Trophoblast cell (in vitro differentiated cells and primary cell): ENCODE data around the gene PPL.

Experiments used
- DNase-seq, 2 donors: peaks; one replicate each; pipeline ENCODE4 v3.0.0-alpha.2; 2016
- H2AFZ ChIP-seq: 2 replicates; pipeline ENCODE4 v1.6.1; 2013; ENCODE audit warnings: low read length, moderate library complexity, mild to moderate bottlenecking; ENCODE audit not compliant: insufficient read depth, poor library complexity
- H2AK5ac ChIP-seq: 2 replicates; pipeline ENCODE4 v1.6.1; 2013; ENCODE audit warnings: mild to moderate bottlenecking, low read length
- H2BK120ac ChIP-seq: 2 replicates; pipeline ENCODE4 v1.6.1; 2013; ENCODE audit warnings: low read length, mild to moderate bottlenecking, moderate library complexity; ENCODE audit not compliant: insufficient read depth, poor library complexity
- H2BK12ac ChIP-seq: 2 replicates; pipeline ENCODE4 v1.6.1; 2013; ENCODE audit warnings: mild to moderate bottlenecking, low read length, moderate library complexity
- H2BK5ac ChIP-seq: 2 replicates; pipeline ENCODE4 v1.6.1; 2013; ENCODE audit warnings: low read length, low read depth, moderate library complexity, mild to moderate bottlenecking; ENCODE audit not compliant: poor library complexity
- H3K14ac ChIP-seq: 2 replicates; pipeline ENCODE4 v1.6.1; 2013; ENCODE audit warnings: mild to moderate bottlenecking, low read length
- H3K18ac ChIP-seq: 2 replicates; pipeline ENCODE4 v1.6.1; 2013; ENCODE audit warnings: mild to moderate bottlenecking, low read length
- H3K23ac ChIP-seq: 2 replicates; pipeline ENCODE4 v1.6.1; 2013; ENCODE audit warnings: low read length
- H3K27ac ChIP-seq: 2 replicates; pipeline ENCODE4 v1.5.1; 2013; ENCODE audit warnings: low read depth, mild to moderate bottlenecking, inconsistent platforms, low read length, moderate library complexity
- H3K27me3 ChIP-seq: 2 replicates; pipeline ENCODE4 v1.6.1; 2013; ENCODE audit warnings: inconsistent platforms, mild to moderate bottlenecking, low read length, moderate library complexity; ENCODE audit not compliant: insufficient read depth
- H3K36me3 ChIP-seq, 2 experiments: 1 replicate in 1 of 2; 2 replicates in 1 of 2; pipeline ENCODE4 v1.6.1; 2013; ENCODE audit warnings: low read length in 2 of 2, mild to moderate bottlenecking in 2 of 2, moderate library complexity in 1 of 2; ENCODE audit not compliant: insufficient read depth in 2 of 2, control insufficient read depth in 1 of 2
- H3K4ac ChIP-seq: 2 replicates; pipeline ENCODE4 v1.6.1; 2013; ENCODE audit warnings: low read depth, mild to moderate bottlenecking, low read length, moderate library complexity
- H3K4me1 ChIP-seq, 2 experiments: 1 replicate in 1 of 2; 2 replicates in 1 of 2; pipeline ENCODE4 v1.6.1; 2013; ENCODE audit warnings: low read length in 2 of 2, mild to moderate bottlenecking in 2 of 2, moderate library complexity in 1 of 2; ENCODE audit not compliant: insufficient read depth in 2 of 2, control insufficient read depth in 1 of 2
- H3K4me2 ChIP-seq: 2 replicates; pipeline ENCODE4 v1.6.1; 2013; ENCODE audit warnings: inconsistent platforms, mild to moderate bottlenecking, low read length, moderate library complexity
- H3K4me3 ChIP-seq: 2 replicates; pipeline ENCODE4 v1.5.1; 2013; ENCODE audit warnings: mild to moderate bottlenecking, low read depth, low read length, inconsistent platforms
- H3K79me1 ChIP-seq: one replicate; pipeline ENCODE4 v1.6.1; 2013; ENCODE audit warnings: low read length
- H3K79me2 ChIP-seq: 2 replicates; pipeline ENCODE4 v1.6.1; 2013; ENCODE audit warnings: low read length, mild to moderate bottlenecking; ENCODE audit not compliant: control insufficient read depth, insufficient read depth, poor library complexity
- H3K9ac ChIP-seq: 2 replicates; pipeline ENCODE4 v1.6.1; 2013; ENCODE audit warnings: mild to moderate bottlenecking, low read length
- H3K9me3 ChIP-seq: 2 replicates; pipeline ENCODE4 v1.6.1; 2013; ENCODE audit warnings: low read depth, mild to moderate bottlenecking, control low read depth, inconsistent platforms, low read length; ENCODE audit not compliant: insufficient read depth
- H4K12ac ChIP-seq: 2 replicates; pipeline ENCODE4 v1.6.1; 2013; ENCODE audit warnings: low read depth, mild to moderate bottlenecking, low read length, moderate library complexity
- H4K8ac ChIP-seq: 2 replicates; pipeline ENCODE4 v1.6.1; 2013; ENCODE audit warnings: low read depth, mild to moderate bottlenecking, low read length, moderate library complexity
- H4K91ac ChIP-seq: one replicate; pipeline ENCODE4 v1.6.1; 2013; ENCODE audit warnings: low read depth, mild to moderate bottlenecking, low read length, moderate library complexity
- WGBS: extraction: QIAGEN DNeasy Blood & Tissue Kit; methylation state at CpG from one replicate; pipeline ENCODE4 v1.1.7; 2013; ENCODE audit warnings: missing lambda C conversion rate; ENCODE audit not compliant: insufficient read length, insufficient coverage; ENCODE audit errors: extremely low coverage; 5-methylcytosine and 5-hydroxymethylcytosine counted together

The PPL gene

GRCh38 chr16:4947722-4948503, 11.0 kb upstream of the PPL start:
- Histone ChIP-seq H3K9me3 (no peaks in the 10 kb centered on the region), H4K8ac (peak overlapping the region; percentile 13), H2AK5ac (no peak overlapping the region), H3K4me3 (no peak overlapping the region), H3K9ac (no peak overlapping the region), H3K79me1 (peaks cover 4% of the 10 kb centered on the region), H3K79me2 (no peaks in the 10 kb centered on the region), H3K36me3 (no peaks in the 10 kb centered on the region), H3K18ac (no peak overlapping the region), H3K27ac (no peak overlapping the region), H2BK5ac (no peak overlapping the region), H2BK12ac (no peak overlapping the region), H3K27me3 (no peaks in the 10 kb centered on the region), H3K4ac (no peak overlapping the region), H2AFZ (peak overlapping the region; percentile 27), H2BK120ac (no peak overlapping the region), H3K23ac (no peak overlapping the region), H3K4me2 (peak overlapping the region; percentile 4), H4K12ac (no peak overlapping the region), H3K14ac (no peak overlapping the region), H4K91ac (no peak overlapping the region), H3K4me1 (peaks cover 22 to 30% of the 10 kb centered on the region in 2 experiments)
- DNase-seq = no peak
- WGBS = no CpG with 5 or more reads among the region's 16 CpGs

DNA sequence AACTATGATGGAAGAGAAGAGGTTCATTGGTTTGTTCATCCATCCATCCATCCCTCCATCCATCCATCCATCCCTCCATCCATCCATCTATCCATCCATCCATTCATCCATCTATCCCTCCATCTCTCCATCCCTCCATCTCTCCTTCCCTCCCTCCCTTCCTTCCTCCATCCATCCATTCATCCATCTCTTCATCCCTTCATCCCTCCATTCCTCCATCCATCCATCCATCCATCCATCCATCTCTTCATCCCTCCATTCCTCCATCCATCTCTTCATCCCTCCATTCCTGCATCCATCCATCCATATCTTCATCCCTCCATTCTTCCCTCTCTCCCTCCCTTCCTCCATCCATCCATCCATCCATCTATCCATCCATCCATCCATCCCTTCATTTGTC, 10.0 kb upstream of the PPL start:
- Histone ChIP-seq H3K9me3 (no peaks in the 10 kb centered on the region), H3K27me3 (no peaks in the 10 kb centered on the region), H4K12ac (no peak overlapping the region), H3K9ac (no peak overlapping the region), H2BK5ac (no peak overlapping the region), H3K4me3 (no peak overlapping the region), H3K4me1 (peaks cover 24 to 31% of the 10 kb centered on the region in 2 experiments), H4K8ac (no peak overlapping the region), H3K4me2 (no peak overlapping the region), H3K18ac (no peak overlapping the region), H4K91ac (no peak overlapping the region), H3K79me2 (no peaks in the 10 kb centered on the region), H3K14ac (no peak overlapping the region), H3K36me3 (no peaks in the 10 kb centered on the region), H2BK120ac (no peak overlapping the region), H3K4ac (no peak overlapping the region), H2AFZ (no peak overlapping the region), H2AK5ac (no peak overlapping the region), H3K79me1 (peaks cover 5% of the 10 kb centered on the region), H2BK12ac (no peak overlapping the region), H3K27ac (no peak overlapping the region), H3K23ac (no peak overlapping the region)
- no peak for DNase-seq

GRCh38 chr16:4945560-4946502, 8.9 kb upstream of the PPL start:
- no peak overlapping the region for H3K9ac ChIP-seq
- H3K9me3 ChIP-seq = no peaks in the 10 kb centered on the region
- H3K79me1 ChIP-seq = peaks cover 5% of the 10 kb centered on the region
- H4K8ac ChIP-seq = no peak overlapping the region
- no peak overlapping the region for H2AFZ ChIP-seq
- H2BK5ac ChIP-seq = no peak overlapping the region
- H3K14ac ChIP-seq = no peak overlapping the region
- H3K23ac ChIP-seq = no peak overlapping the region
- no peak overlapping the region for H4K12ac ChIP-seq
- peak; percentile 58 to 62 for DNase-seq
- no peak overlapping the region for H3K4ac ChIP-seq
- no peak overlapping the region for H3K27ac ChIP-seq
- H3K4me3 ChIP-seq = no peak overlapping the region
- no peak overlapping the region for H2AK5ac ChIP-seq
- no CpG with 5 or more reads among the region's 11 CpGs for WGBS
- H3K4me1 ChIP-seq = peaks cover 24 to 31% of the 10 kb centered on the region in 2 experiments
- H4K91ac ChIP-seq = no peak overlapping the region
- no peak overlapping the region for H3K18ac ChIP-seq
- H3K36me3 ChIP-seq = no peaks in the 10 kb centered on the region
- no peak overlapping the region for H3K4me2 ChIP-seq
- H2BK120ac ChIP-seq = no peak overlapping the region
- no peaks in the 10 kb centered on the region for H3K79me2 ChIP-seq
- no peak overlapping the region for H2BK12ac ChIP-seq
- H3K27me3 ChIP-seq = no peaks in the 10 kb centered on the region

DNA sequence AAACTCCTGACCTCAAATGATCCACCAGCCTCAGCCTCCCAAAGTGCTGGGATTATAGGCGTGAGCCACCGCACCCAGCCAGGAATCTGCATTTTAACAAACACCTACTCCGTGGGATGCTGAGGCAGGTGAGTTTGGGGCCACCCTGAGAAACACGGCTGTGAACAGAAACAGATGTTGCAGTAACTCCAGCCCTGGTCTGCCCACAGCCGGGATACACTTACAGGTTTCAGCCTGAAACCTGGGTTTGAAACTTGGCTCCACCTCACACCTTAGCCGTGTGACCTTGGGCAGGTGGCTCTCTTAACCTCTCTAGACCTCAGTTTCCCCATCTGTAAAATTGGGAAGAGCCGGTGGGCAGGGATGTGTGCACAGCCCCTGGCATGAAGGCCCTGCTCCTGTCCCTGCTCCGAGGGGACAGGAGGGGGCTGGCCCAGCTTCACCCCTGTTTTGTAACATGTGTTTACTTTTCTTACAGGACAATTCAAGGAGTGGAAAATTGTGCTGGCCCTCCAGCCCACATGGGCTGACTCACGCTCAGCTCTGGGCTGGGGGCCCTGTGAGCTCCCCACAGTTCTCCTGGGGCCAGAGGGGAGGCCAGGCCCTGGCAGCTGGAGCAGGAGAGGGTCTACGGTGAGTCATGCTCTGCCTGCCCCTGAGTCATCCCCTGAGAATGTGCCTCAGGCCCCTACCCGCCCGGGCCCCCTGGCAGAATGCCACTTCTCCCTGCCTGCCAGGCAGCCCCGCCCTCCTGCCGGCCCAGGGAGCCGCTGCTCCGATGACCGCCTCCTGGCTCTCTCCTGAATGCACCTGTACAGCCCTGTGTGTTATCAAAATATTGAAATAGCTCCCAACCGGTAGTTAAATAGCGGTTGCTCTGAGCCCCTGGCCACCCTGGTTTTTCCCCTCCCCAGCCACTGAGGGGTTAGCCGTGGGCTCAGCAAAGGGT, 7.7 kb upstream of the PPL start:
- Histone ChIP-seq H3K4ac (no peak overlapping the region), H2AK5ac (no peak overlapping the region), H2BK120ac (no peak overlapping the region), H3K27ac (peak overlapping the region; percentile 28), H4K12ac (no peak overlapping the region), H3K79me1 (peaks cover 5% of the 10 kb centered on the region), H4K8ac (no peak overlapping the region), H3K23ac (no peak overlapping the region), H3K9me3 (no peaks in the 10 kb centered on the region), H4K91ac (peak overlapping the region; percentile 23), H3K18ac (no peak overlapping the region), H3K4me3 (no peak overlapping the region), H2AFZ (no peak overlapping the region), H3K27me3 (no peaks in the 10 kb centered on the region), H3K79me2 (no peaks in the 10 kb centered on the region), H2BK5ac (no peak overlapping the region), H3K9ac (no peak overlapping the region), H3K4me2 (peak overlapping the region; percentile 37), H3K36me3 (no peaks in the 10 kb centered on the region), H3K4me1 (peaks cover 24 to 31% of the 10 kb centered on the region in 2 experiments), H2BK12ac (no peak overlapping the region), H3K14ac (no peak overlapping the region)
- WGBS = no CpG with 5 or more reads among the region's 20 CpGs
- DNase-seq = peak; percentile 79
